Urothelium cell line (cell line): ENCODE results near the gene TBC1D4.
"Not testable (repeated sequence)": the region's sequence is repeated elsewhere in the genome, so short reads cannot be mapped to it uniquely, and the experiment has no call there.

Experiments
- DNase-seq: peaks from one replicate; pipeline ENCODE4 v3.0.0; 2011; ENCODE audit warnings: low spot score, mixed read lengths
- FAIRE-seq: peaks from 2 replicates; lab custom pipeline; 2011; peaks lifted over from hg19 to GRCh38; lab: Jason Lieb, UNC

Gene TBC1D4

DNA sequence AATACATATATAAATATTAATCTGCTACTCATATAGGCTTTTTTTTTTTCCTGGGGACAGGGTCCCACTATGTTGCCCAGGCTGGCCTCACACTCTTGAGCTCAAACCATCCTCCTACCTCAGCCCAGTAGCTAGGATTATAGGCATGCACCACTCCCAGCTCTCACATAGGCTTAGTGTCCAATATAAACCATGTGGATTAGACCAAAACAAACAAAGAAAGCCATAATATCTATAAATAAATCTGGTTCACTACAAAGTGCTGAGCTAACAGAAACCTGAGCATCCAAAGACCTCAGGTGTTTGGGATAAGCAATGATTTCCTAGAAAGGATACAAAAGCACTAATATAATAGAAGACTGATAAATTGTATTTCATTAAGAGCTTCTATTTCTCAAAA lies 26.0 kb downstream of the TBC1D4 start:
- DNase-seq (no peak), FAIRE-seq (no peak)

DNA sequence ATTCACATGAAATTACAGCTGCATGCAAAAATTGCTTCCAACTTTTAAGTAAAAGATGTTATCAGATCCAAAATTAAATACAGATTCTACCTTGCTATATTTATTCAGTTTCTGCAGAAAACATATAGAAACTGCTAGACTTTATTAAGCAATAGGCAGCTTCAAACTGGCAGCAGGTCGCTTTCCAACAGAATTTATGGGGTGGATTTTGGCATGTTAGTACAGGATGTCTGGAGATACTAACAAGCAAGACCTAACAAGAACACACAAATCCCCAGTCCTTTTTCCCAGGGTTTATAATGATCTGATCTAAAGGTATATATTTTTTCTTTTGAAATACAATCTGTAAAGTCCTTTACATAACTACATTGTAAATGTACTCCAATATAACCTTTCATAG lies 27.5 kb downstream of the TBC1D4 start:
- DNase-seq (no peak), FAIRE-seq (no peak)

DNA sequence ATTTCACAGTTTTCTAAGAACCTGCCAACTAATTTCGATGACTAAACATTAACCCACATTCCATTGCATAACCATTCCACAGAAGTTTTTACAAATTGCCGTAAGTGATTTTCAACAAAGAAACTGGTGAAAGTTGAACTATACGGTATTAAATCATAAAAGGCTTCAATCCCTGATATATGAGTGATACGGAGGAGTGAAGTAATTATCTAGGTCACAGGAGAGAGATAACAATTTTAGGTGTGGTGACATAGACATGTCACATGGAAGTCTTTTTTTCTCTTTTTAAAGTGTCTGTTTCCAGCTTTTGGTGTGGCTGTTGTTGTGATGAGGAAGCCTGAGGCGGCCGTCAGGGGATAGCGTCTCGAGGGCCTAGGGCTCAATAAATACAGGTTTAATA lies 29.4 kb downstream of the TBC1D4 start:
- FAIRE-seq = no peak
- no peak for DNase-seq

- no peak for FAIRE-seq
Measured at GRCh38 chr13:75447493-75447892, 34.5 kb downstream of the TBC1D4 start.

DNA sequence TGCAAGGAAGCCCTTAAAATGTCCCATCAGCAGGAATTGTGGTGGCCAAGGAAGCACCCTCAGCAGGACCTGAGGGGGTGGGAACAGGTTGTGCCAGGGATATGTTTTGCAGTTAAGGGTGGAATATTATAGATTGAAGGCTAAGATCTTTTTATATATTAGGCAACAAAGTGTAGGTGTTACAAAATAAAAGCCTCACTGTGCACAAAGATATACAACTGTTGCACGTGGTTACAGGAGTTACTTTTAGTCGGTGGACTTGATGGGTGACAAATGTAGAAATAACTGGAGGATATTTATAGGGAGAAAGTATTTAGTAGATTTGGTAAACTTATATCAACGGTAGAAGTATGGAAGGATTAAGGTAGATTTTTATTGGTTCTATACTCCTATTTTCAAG lies 35.1 kb downstream of the TBC1D4 start:
- DNase-seq (no peak), FAIRE-seq (no peak)

More at GRCh38 chr13:75447493-75447892, 34.5 kb downstream of the TBC1D4 start:
- DNase-seq = no peak

GRCh38 chr13:75445717-75446499 lies 36.1 kb downstream of the TBC1D4 start:
- FAIRE-seq = no peak

GRCh38 chr13:75444016-75444415 lies 38.0 kb downstream of the TBC1D4 start:
- no peak for FAIRE-seq
- DNase-seq = no peak

More at GRCh38 chr13:75445717-75446499, 36.1 kb downstream of the TBC1D4 start:
- no peak for DNase-seq

DNA sequence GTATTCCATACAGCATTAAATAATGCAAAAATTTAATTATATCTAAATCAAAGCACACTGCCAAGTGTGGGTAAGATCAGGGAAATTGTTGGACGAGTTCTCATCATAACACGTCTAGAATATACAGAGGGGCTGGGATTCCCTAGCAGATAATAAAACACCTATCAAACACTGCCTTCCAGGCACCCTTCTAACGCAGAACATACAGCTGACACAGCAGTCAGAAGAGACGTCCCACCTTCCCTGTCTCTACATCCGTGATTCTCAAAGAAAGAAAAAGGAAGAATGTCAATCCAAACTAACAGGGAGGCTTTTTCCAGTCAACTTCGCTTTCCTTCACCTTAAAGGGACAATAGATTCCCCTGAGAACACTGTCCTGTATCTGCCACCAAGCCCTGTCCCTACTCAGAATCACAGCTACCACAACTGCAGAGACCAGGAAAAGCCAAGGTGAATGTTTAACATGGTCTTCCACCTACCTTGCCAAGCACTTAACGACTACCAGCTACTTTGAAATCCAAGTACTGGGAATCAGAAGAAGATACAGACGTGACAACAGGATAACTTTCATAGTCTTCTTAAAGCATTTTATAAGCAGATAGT lies 38.5 kb downstream of the TBC1D4 start:
- FAIRE-seq (no peak), DNase-seq (no peak)

GRCh38 chr13:75442736-75443234 lies 39.2 kb downstream of the TBC1D4 start:
- no peak for DNase-seq
- FAIRE-seq = no peak

DNA sequence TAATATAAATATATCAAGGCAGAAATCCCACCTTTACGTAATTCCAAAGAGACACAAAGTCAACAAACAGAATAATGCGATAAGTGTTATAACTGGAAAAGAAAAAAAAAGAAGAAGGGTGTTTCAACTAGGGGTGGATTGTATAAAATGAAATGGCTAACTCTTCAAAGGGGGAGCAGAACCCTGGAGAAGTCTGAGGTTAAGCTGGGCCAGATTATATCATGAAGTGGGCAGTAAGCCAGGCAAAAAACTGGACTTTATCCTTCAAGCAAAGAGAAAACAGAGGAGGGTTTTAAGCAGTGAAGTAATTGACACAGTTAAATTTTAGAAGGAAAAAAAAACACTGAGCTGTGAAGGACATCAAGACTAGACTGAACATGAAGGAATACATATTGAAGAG lies 41.9 kb downstream of the TBC1D4 start:
- DNase-seq (no peak), FAIRE-seq (no peak)

DNA sequence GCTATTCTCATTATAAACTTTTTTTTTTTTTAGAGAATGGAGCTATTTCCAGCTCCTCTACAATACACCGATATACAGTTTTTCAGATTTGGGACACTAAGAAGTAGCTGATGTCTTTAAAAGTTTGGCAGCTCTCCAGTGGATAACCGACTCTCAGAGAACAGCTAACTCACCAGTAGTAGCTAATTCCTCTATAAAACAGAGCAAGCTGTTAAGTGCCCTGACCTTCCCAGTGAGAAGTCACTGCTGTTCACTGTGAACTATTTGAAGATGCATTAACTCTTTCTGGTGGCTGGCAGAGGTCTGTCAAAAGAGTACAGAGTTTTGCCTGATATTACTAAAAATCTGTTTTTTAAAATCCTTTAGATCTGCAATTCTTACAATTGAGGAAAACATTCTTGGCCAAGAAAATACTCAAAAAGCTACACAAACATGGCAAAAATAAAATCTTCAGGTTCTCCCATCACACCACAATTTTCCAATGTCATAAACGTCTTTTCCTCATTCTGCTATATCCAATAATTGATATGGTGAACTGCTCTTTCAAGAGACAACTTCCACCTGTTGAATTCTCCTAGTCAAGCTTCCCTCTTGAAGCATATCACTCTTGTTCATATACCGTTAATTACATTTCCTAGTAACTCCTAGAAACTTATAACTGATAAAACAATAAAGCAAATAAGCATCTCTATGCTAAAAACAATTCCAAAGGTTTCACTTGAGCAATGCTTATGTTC lies 44.2 kb downstream of the TBC1D4 start:
- FAIRE-seq = no peak

DNA sequence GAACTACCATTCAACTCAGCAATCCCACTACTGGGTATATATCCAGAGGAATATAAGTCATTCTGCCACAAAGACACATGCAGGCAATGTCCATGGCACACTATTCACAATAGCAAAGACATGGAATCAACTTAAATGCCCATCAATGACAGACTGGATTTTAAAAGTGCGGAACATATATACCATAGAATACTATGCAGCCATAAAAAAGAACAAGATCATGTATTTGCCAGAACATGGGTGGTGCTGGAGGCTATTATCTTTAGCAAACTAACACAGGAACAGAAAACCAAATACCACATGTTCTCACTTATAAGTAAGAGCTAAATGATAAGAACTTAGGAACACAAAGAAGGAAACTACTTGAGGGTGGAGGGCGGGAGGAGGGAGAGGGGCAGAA lies 47.8 kb downstream of the TBC1D4 start:
- DNase-seq, FAIRE-seq: not testable (repeated sequence)

More for the DNA sequence above, 44.2 kb downstream of the TBC1D4 start:
- DNase-seq = no peak

DNA sequence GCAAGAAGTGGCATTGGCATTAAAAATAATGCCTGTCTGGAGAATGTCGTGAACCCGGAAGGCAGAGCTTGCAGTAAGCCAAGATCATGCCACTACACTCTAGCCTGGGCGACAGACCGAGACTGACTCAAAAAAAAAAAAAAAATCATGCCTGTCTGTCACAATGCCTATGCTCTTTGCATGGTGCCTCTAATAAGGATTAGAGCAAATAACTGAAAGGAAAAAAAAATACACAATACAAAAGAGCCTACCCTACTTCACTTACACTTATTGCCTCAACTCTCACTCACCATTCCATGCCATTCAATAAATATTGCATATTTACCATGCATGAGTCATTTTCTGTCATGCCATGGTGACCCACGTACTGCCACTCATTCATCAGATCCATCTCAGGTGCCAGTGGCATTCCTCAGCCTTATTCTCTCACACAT lies 49.1 kb downstream of the TBC1D4 start:
- FAIRE-seq = no peak

DNA sequence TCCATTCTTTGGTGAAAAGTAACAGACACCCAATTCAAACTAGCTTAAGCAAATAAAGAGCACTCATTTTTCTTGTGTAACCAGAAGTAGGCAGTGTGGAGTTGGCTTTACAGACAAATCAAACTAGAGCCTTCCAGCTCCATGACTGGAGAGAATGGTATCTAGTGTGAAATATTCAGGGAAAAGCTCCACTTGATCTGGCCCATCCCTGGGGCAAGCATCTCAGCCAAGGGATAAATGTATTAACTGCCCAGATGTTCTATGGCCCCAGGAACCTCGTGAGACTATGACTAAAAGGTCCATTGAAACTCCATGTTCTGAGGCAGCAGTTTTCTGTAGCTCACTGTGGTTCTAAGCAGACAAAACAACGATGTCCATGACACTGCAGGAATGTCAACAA lies 49.9 kb downstream of the TBC1D4 start:
- DNase-seq (no peak), FAIRE-seq (no peak)

More for the DNA sequence above, 49.1 kb downstream of the TBC1D4 start:
- DNase-seq = no peak

- no peak for FAIRE-seq
- DNase-seq = no peak
Measured at GRCh38 chr13:75430436-75431209, 51.3 kb downstream of the TBC1D4 start.

GRCh38 chr13:75426421-75426820 lies 55.5 kb downstream of the TBC1D4 start:
- FAIRE-seq = no peak
- DNase-seq = no peak

DNA sequence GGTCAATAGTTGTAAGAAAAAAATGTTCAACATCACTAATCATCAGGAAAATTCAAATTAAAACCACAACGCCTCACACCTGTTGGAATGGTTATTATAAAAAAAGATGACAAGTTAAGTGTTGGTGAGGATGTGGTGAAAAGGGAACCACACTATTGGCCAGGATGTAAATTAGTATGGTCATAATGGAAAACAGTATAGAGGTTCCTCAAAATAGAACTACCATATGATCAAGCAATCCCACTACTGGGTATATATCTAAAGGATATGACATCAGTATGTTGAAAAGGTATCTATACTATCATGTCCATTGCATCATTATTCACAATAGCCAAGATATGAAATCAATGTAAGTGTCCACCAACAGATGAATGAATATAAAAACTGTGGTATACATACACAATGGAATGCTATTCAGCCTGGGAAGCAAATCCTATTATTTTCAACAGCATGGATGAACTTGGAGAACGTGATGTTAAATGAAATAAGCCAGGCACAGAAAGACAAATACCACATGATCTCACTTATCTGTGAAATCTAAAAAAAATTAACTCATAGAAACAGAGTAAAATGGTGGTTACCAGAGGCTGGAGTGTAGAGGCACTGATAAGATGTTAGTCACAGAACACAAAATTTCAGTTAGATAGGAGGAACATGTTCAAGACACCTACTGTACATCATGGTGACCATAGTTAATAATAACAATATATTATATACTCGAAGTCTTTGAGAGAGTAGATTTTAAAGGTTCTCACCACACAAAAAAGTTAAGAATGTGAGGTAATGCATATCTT lies 56.6 kb downstream of the TBC1D4 start:
- no peak for FAIRE-seq
- no peak for DNase-seq

DNA sequence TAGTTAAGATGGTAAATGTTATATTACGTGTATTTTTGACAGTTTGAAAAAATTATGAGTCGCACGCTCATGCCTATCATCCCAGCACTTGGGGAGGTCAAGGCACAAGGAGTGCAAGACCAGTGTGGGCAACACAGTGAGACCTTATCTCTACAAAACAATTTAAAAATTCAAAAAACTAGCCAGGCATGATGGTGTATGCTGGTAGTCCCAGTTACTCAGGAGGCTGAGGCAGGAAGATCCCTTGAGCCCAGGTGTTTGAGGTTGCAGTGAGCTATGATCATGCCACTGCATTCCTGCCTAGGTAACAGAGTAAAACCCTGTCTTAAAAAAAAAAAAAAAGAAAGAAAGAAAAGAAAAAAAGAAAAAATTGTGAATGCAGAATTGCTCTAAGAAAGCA lies 58.0 kb downstream of the TBC1D4 start:
- no peak for FAIRE-seq
- no peak for DNase-seq

GRCh38 chr13:75422028-75422427 lies 59.9 kb downstream of the TBC1D4 start:
- FAIRE-seq = no peak
- no peak for DNase-seq

DNA sequence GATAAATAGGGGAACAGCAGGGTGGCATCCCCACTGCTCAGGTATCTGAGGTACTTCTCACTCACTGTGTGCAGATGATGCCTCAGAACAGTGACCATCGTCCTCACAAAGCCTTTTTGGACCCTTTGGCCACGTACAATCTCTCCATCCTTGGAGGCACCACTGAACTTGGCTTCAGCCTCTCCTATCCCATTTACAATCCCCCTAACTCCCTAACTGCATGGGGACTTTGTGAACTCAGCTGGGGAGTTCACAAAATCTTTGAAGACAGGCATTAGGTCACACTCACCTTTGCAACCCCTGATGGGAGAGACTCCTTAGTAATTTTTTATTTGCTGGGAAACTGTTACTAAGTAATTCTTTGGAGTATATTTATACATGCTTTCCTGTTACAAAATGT lies 60.8 kb downstream of the TBC1D4 start:
- FAIRE-seq (no peak), DNase-seq (no peak)
